Astrocyte (in vitro differentiated cells and primary cell): ENCODE measurements around the gene NRN1L.

ENCODE experiments used
- CTCF ChIP-seq: IDR thresholded peaks from 2 replicates; pipeline ENCODE4 v1.5.1; 2011; ENCODE audit warnings: low read depth, mild to moderate bottlenecking, inconsistent platforms, low read length, moderate library complexity; ENCODE audit not compliant: insufficient read depth
- EZH2 ChIP-seq: IDR thresholded peaks from 2 replicates; pipeline ENCODE4 v1.6.1; 2012; ENCODE audit warnings: mild to moderate bottlenecking, low read length, inconsistent platforms; ENCODE audit not compliant: insufficient read depth

GRCh38 chr16:67855789-67856188 is 28.9 kb upstream of the NRN1L start:
- no peak for TF ChIP-seq EZH2
- TF ChIP-seq CTCF = no peak
